Hippocampal formation (tissue), 2 donors: ENCODE measurements around the gene PHPT1.
"Not testable (repeated sequence)": the region's sequence is repeated elsewhere in the genome, so short reads cannot be mapped to it uniquely, and the experiment has no call there.

Source experiments
- DNase-seq, 2 donors: peaks; one replicate each; lab custom pipeline; 2025; lab: John Stamatoyannopoulos, UW

Gene PHPT1

GRCh38 chr9:136849038-136849959, at the start of gene PHPT1:
TSS of gene PHPT1 (plus strand) at chr9:136849409. CDS start at chr9:136849431, 22 bp downstream.
- DNase-seq: peak; percentile 98

DNA sequence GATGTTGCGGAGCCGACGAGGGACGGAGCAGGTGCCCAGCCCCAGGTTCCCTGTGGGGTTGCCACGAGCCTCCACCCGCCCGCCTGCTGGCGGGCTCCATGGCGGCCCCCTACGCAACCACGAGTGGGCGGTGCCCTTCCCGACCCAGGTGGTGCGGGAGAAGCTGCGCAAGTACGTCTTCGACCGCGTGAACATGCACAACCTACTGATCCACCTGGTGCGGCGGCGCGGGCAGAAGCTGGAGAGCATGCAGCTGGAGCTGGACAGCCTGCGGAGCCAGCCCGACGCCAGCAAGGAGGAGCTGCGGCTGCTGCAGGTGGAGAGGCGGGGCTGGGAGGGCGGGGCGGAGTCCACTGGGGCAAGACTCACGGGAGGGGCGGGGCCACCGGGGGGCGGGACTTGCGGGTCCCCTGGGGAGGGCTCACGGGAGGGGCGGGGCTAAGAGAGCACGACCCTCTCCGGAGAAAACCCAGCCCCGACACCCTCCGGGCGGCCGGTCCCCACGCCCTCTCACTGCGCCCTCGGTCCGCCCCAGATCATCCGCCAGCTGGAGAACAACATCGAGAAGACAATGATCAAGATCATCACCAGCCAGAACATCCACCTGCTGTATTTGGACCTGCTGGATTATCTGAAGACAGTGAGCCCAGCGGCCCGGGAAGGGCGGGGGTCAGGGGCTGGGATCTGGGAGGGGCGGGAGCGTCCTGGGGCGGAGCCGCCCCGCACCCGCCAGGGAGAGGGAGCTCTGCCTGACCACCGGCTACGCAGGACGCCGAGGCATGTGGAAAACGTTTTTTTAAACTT, 49.2 kb upstream of the PHPT1 start:
- DNase-seq: peak in 1 of 2 donors; percentile 45

- DNase-seq: no peak
These were observed 46.9 kb upstream of the PHPT1 start for GRCh38 chr9:136802321-136802720.

- DNase-seq: not testable (repeated sequence)
These were observed 46.1 kb upstream of the PHPT1 start for GRCh38 chr9:136803009-136803550.

GRCh38 chr9:136803551-136804508, 45.4 kb upstream of the PHPT1 start:
- no peak for DNase-seq

GRCh38 chr9:136804509-136805206, 44.6 kb upstream of the PHPT1 start:
- no peak for DNase-seq

DNA sequence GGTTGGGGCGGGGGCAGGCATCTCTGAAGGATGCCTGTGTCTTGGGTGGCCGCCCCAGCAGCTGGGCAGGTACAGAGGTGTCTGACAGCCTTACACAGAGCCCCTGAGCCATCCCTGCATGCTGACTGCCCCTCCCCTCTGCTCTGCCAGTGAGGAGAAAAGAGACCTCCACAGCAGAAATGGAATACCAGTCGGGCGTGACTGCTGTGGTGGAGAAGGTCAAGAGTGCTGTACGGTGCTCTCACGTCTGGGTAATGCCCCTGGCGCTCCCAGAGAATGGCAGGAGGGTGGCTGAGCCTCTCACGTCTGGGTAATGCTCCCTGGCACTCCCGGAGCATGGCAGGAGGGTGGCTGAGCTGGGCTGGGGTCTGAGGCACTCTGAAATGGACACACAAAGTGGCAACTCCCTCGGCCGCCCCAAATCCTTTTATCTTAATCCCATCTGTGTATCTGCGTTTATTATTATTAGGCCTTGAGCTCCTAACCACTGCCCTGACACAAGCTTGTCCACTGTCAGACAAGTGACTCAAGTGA, 43.9 kb upstream of the PHPT1 start:
- no peak for DNase-seq

- DNase-seq: no peak
These were observed 43.1 kb upstream of the PHPT1 start for GRCh38 chr9:136806067-136806466.

DNA sequence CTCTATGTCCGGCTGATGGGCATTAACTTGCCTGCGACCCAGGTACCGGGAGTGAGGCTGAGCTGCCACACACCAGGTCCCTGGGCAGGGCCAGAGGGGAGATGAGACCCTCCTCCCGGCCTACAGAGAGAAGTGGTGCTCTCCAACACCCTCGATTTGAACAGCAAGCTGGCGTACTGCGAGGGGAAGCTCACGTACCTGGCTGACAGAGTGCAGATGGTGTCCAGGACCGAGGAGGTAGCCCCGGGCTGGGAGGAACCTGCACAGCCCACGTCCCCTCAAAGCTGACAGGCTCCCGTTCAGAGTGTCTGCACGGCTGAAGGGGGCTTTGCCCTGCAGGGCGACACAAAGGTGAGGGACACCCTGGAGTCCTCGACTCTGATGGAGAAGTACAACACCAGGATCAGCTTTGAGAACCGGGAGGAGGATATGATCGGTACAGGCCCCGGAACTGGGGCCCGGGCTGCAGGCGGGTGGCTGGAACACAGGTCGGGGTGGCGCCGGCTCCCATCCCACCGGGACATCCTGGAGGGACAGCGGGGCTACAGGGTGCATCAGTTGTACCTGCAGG, 42.5 kb upstream of the PHPT1 start:
- no peak for DNase-seq

GRCh38 chr9:136807281-136808074, 41.7 kb upstream of the PHPT1 start, which contains the start of gene RABL6:
TSS of gene RABL6 (plus strand) at chr9:136807948. CDS start at chr9:136808197, 249 bp downstream.
- peak; percentile 46 to 74 for DNase-seq

DNA sequence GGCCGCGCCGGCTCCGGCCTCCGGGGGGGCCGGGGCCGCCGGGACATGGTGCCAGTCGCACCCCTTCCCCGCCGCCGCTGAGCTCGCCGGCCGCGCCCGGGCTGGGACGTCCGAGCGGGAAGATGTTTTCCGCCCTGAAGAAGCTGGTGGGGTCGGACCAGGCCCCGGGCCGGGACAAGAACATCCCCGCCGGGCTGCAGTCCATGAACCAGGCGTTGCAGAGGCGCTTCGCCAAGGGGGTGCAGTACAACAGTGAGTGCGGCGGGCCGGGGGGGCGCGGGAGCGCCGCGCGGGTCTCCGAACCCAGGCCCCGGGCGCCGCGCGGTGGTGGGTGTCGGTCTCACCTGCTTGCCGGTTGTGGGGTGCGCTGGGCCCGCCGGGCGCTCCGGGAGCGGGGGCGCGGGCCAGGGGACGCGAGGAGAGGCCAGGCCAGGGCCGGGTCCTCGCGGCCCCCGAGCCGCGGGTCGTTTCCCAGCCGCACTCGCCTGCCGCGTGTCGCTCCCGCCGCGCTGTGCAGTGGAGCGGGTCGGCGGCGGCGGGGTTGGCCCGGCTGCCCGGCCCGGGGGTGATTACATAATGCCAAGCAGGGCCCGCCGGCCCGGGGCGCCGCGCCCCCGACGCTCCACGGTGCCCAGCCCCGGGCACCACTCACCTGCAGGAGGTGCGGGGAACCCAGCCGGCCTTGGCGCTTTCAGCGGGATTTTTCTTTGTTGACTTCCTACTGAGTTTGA, 41.0 kb upstream of the PHPT1 start:
- DNase-seq: peak in 1 of 2 donors; percentile 53

GRCh38 chr9:136808806-136809158, 40.4 kb upstream of the PHPT1 start:
- DNase-seq: no peak

- no peak for DNase-seq
These were observed 34.3 kb upstream of the PHPT1 start for GRCh38 chr9:136814725-136815421.

DNA sequence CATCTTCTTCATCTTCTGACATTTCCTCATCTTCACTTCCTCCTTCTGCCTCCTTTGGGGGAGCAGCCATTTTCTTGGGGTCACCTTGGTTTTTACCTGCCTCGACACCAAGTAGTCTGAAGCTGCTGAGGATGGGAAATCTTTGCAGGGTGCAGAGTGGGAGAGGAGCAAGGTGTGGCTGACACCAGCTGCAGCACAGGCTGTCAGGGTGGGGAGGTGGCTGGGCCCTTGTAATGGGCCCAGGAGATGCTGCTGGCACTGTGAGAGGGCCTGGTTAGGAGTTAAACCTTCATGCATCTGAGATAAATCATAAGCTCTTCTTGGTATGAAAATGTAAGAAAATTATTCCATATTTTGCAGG, 33.8 kb upstream of the PHPT1 start:
- no peak for DNase-seq

GRCh38 chr9:136820971-136821825, 28.0 kb upstream of the PHPT1 start:
- no peak for DNase-seq

GRCh38 chr9:136821826-136822544, 27.2 kb upstream of the PHPT1 start:
- DNase-seq: no peak
